CD8-positive, alpha-beta memory T cell (primary cell): ENCODE results near the gene EIF3F. TPM values are rescaled to one million over a fixed set of nuclear protein-coding genes. Genes with fewer than 3 reads are reported as not detected.
"Not testable (repeated sequence)": the region's sequence is repeated elsewhere in the genome, so short reads cannot be mapped to it uniquely, and the experiment has no call there.

Source experiments
- CTCF ChIA-PET: fragments of 350-600 bp; sonication (Branson Sonifier 250); formaldehyde crosslinking; loops from one replicate; lab custom pipeline; 2021; ENCODE audit warnings: antibody characterized with exemption; lab: Charles Lee
- POLR2A ChIA-PET: fragments of 350-600 bp; sonication (Branson Sonifier 250); formaldehyde crosslinking; loops from one replicate; lab custom pipeline; 2021; ENCODE audit warnings: antibody characterized with exemption; lab: Charles Lee
- DNase-seq, 5 donors: peaks; one replicate each; pipeline versions ENCODE4 v3.0.0 to v3.0.0-alpha.2; 2020 to 2022; ENCODE audit warnings: mixed read lengths in 1 of 5
- H3K27ac ChIP-seq: one replicate; pipeline ENCODE4 v1.7.0; 2013; ENCODE audit warnings: low read depth, mild to moderate bottlenecking, low read length, moderate library complexity
- H3K27me3 ChIP-seq: 2 replicates; pipeline ENCODE4 v1.7.0; 2013; ENCODE audit warnings: low read length, mild to moderate bottlenecking; ENCODE audit not compliant: insufficient read depth, poor library complexity, severe bottlenecking
- H3K36me3 ChIP-seq: 2 replicates; pipeline ENCODE4 v1.7.0; 2013; ENCODE audit warnings: mild to moderate bottlenecking, low read length, moderate library complexity; ENCODE audit not compliant: insufficient read depth
- H3K4me1 ChIP-seq: 2 replicates; pipeline ENCODE4 v1.7.0; 2013; ENCODE audit warnings: mild to moderate bottlenecking, low read length, moderate library complexity; ENCODE audit not compliant: insufficient read depth
- H3K4me3 ChIP-seq: 2 replicates; pipeline ENCODE4 v1.7.0; 2013; ENCODE audit warnings: mild to moderate bottlenecking, low read length
- H3K9me3 ChIP-seq: 2 replicates; pipeline ENCODE4 v1.7.0; 2013; ENCODE audit warnings: mild to moderate bottlenecking, low read length
- H3K27ac Mint-ChIP-seq, 8 donors: one replicate each; pipeline ENCODE4 v1.8.0; 2020 to 2021; ENCODE audit warnings: mixed read lengths in 8 of 8, mild to moderate bottlenecking in 6 of 8, inconsistent platforms in 3 of 8, moderate library complexity in 3 of 8
- H3K27me3 Mint-ChIP-seq, 2 donors: one replicate each; pipeline ENCODE4 v1.8.0; 2020 to 2021; ENCODE audit warnings: mixed read lengths in 2 of 2, mild to moderate bottlenecking in 1 of 2, moderate library complexity in 1 of 2
- H3K36me3 Mint-ChIP-seq, 3 donors: one replicate each; pipeline ENCODE4 v1.8.0; 2020 to 2021; ENCODE audit warnings: mixed read lengths in 3 of 3, inconsistent platforms in 1 of 3, mild to moderate bottlenecking in 1 of 3
- H3K4me1 Mint-ChIP-seq, 3 donors: one replicate each; pipeline ENCODE4 v1.8.0; 2020 to 2021; ENCODE audit warnings: mixed read lengths in 3 of 3, inconsistent platforms in 1 of 3, mild to moderate bottlenecking in 1 of 3
- H3K4me3 Mint-ChIP-seq, 7 donors: one replicate each; pipeline ENCODE4 v1.8.0; 2020 to 2021; ENCODE audit warnings: mixed read lengths in 7 of 7, mild to moderate bottlenecking in 6 of 7, moderate library complexity in 4 of 7, inconsistent platforms in 2 of 7
- H3K9me3 Mint-ChIP-seq, 5 donors: one replicate each; pipeline ENCODE4 v1.8.0; 2020 to 2022; ENCODE audit warnings: mixed read lengths in 5 of 5, mild to moderate bottlenecking in 3 of 5, moderate library complexity in 2 of 5, inconsistent platforms in 1 of 5
- polyA plus RNA-seq: library from polyadenylated mRNA; unstranded; fragments of 300-500 nt; fragmentation: Illumina TruSeq; gene quantifications from one replicate; pipeline ENCODE4 v1.2.3, GENCODE V29; 2021
- total RNA-seq, 2 experiments: library from RNA; stranded (reverse); gene quantifications; one replicate each; pipeline ENCODE4 v1.2.3, GENCODE V29; 2021

Gene EIF3F
- total and polyA plus RNA-seq, 3 experiments from 2014 or later: 294 to 359 (median 306) TPM

GRCh38 chr11:7977232-7977917, 9.8 kb upstream of the EIF3F start:
- DNase-seq: no peak
- H3K9me3 Mint-ChIP-seq: no peaks in the 10 kb centered on the region
- Histone ChIP-seq H3K36me3 (no peaks in the 10 kb centered on the region), H3K27ac (no peak overlapping the region), H3K4me1 (no peaks in the 10 kb centered on the region), H3K4me3 (no peak overlapping the region), H3K9me3 (no peaks in the 10 kb centered on the region), H3K27me3 (peaks cover 4% of the 10 kb centered on the region)
- ChIA-PET CTCF (interaction anchor here (0.9 kb wide), 1 partner anchor 14 kb away, joined by 3 read pairs; no protein-coding TSS in a partner anchor), POLR2A (no interaction called here)
- no peaks in the 10 kb centered on the region for H3K4me1 Mint-ChIP-seq
- no peaks in the 10 kb centered on the region for H3K36me3 Mint-ChIP-seq
- H3K27me3 Mint-ChIP-seq: peaks cover 3 to 7% of the 10 kb centered on the region in 2 donors
- no peak overlapping the region for H3K27ac Mint-ChIP-seq
- H3K4me3 Mint-ChIP-seq: no peak overlapping the region

GRCh38 chr11:7981619-7982157, 5.4 kb upstream of the EIF3F start:
- ChIA-PET CTCF (no interaction called here), POLR2A (no interaction called here)
- H3K27me3 Mint-ChIP-seq: no peaks in the 10 kb centered on the region
- H3K9me3 ChIP-seq: no peaks in the 10 kb centered on the region
- no peaks in the 10 kb centered on the region for H3K36me3 ChIP-seq
- no peak overlapping the region for H3K4me3 ChIP-seq
- no peak overlapping the region for H3K27ac ChIP-seq
- H3K4me1 Mint-ChIP-seq: peaks cover 11 to 12% (median 12%) of the 10 kb centered on the region in 3 donors
- peaks cover 10% of the 10 kb centered on the region for H3K4me1 ChIP-seq
- no peak overlapping the region for H3K27ac Mint-ChIP-seq
- no peak overlapping the region for H3K4me3 Mint-ChIP-seq
- no peaks in the 10 kb centered on the region for H3K36me3 Mint-ChIP-seq
- no peak for DNase-seq
- H3K27me3 ChIP-seq: no peaks in the 10 kb centered on the region
- no peaks in the 10 kb centered on the region for H3K9me3 Mint-ChIP-seq

DNA sequence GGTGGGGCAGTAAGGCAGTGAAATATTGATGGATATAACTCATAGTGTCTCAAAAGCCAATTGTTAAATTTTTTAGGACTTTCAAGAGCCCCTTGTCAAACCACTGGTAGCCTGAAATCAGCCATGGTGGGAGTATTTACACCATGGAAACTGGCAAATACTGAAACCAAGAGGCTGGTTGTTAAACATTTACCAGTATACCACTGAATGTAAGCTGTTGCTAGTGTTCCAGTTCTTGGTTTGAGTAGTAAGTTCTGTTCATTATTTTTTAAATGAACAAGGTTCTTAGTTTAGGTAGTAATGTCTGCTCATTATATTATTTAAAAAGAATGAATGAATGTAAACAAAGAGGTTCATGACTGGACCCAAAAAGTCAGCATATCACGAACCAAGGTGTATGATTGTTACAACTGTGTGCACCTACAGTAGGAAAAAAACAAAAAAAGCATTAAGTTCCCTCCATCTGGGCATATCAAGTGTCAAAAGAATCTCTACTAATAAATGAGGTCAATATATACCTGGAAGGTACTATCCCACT, 4.5 kb upstream of the EIF3F start:
- no peaks in the 10 kb centered on the region for H3K36me3 ChIP-seq
- no peaks in the 10 kb centered on the region for H3K27me3 ChIP-seq
- H3K27me3 Mint-ChIP-seq: peaks cover 0 to 3% of the 10 kb centered on the region in 2 donors
- ChIA-PET POLR2A (no interaction called here), CTCF (interaction anchor here (1.8 kb wide), 1 partner anchor 90 kb away, joined by 6 read pairs; no protein-coding TSS in a partner anchor)
- peaks cover 0 to 3% (median 0%) of the 10 kb centered on the region in 3 donors for H3K36me3 Mint-ChIP-seq
- no peaks in the 10 kb centered on the region for H3K9me3 Mint-ChIP-seq
- no peak overlapping the region for H3K4me3 Mint-ChIP-seq
- peaks cover 16 to 18% (median 17%) of the 10 kb centered on the region in 3 donors for H3K4me1 Mint-ChIP-seq
- no peak overlapping the region for H3K27ac ChIP-seq
- peaks cover 10% of the 10 kb centered on the region for H3K4me1 ChIP-seq
- no peak overlapping the region for H3K27ac Mint-ChIP-seq
- DNase-seq: no peak
- no peak overlapping the region for H3K4me3 ChIP-seq
- H3K9me3 ChIP-seq: no peaks in the 10 kb centered on the region

DNA sequence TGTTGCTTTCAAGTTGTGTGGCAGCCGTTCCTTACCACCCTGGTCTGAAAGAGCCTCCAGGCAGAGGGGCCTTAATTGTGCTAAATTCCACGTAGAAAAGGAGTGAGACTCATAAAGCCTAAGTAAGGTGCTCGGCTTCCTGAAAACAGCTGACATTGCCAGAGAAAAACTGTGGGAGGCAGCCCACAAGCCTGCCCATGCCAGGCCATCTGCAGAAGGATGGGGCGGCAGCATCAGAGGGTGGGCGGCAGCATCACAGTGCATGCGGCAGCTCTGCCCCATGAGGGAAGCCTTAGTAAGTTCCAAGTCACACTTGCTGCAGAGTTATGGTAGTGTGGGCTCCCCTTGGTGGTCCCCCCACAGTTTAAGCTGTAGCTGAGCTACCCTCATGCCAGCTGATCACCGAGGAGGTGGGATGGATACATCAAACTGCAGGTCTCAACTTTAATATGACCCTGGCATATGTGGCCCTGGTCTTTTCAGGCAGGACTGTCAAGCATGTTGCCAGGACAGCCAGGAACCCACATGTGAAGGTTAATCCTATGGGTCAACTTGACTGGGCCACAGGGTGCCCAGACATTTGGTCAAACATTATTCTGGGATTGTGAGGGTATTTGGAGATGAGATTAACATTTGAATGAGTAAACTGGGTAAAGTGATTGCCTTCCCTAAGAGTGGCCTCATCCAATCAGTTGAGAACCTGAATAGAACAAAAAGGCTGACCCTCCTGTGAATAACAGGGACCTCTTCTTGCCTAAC, 3.1 kb upstream of the EIF3F start:
- no peak overlapping the region for H3K27ac ChIP-seq
- CTCF ChIA-PET: interaction anchor here (1.8 kb wide), 1 partner anchor 91 kb away, joined by 6 read pairs; no protein-coding TSS in a partner anchor
- H3K4me3 ChIP-seq: no peak overlapping the region
- H3K4me3 Mint-ChIP-seq: no peak overlapping the region
- peak overlapping the region in 1 of 8 donors; percentile 29 for H3K27ac Mint-ChIP-seq
- POLR2A ChIA-PET: no interaction called here
- peaks cover 23% of the 10 kb centered on the region for H3K4me1 ChIP-seq
- H3K4me1 Mint-ChIP-seq: peaks cover 29 to 30% (median 30%) of the 10 kb centered on the region in 3 donors
- H3K36me3 Mint-ChIP-seq: peaks cover 0 to 12% (median 1%) of the 10 kb centered on the region in 3 donors
- no peaks in the 10 kb centered on the region for H3K27me3 ChIP-seq
- peaks cover 0 to 3% of the 10 kb centered on the region in 2 donors for H3K27me3 Mint-ChIP-seq
- H3K9me3 ChIP-seq: no peaks in the 10 kb centered on the region
- no peaks in the 10 kb centered on the region for H3K9me3 Mint-ChIP-seq
- peaks cover 3% of the 10 kb centered on the region for H3K36me3 ChIP-seq
- no peak for DNase-seq

DNA sequence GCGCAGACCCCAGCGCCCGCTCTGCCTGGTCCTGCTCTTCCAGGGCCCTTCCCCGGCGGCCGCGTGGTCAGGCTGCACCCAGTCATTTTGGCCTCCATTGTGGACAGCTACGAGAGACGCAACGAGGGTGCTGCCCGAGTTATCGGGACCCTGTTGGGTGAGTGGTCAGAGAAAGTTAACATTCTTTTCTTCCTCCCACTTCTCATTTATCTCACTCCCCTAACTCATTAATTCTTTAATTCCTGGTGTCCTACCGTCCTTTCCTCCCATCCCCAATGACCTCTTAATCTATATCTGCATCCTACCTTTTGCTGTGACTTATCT, 385 bp downstream of the EIF3F start:
- not testable (repeated sequence) for DNase-seq, H3K27me3 Mint-ChIP-seq, H3K9me3 ChIP-seq, H3K27me3 ChIP-seq, H3K9me3 Mint-ChIP-seq
- Mint-ChIP-seq H3K36me3 (peaks cover 4 to 43% (median 6%) of the 10 kb centered on the region in 3 donors), H3K4me1 (peaks cover 47 to 57% (median 54%) of the 10 kb centered on the region in 3 donors), H3K4me3 (peak overlapping the region; percentile 76 to 92 (median 92)), H3K27ac (peak overlapping the region; percentile 79 to 99 (median 98))
- Histone ChIP-seq H3K4me1 (peaks cover 34% of the 10 kb centered on the region), H3K4me3 (peak overlapping the region; percentile 77), H3K36me3 (peaks cover 16% of the 10 kb centered on the region), H3K27ac (peak overlapping the region; percentile 65)
- ChIA-PET CTCF (interaction anchor here (0.7 to 2.1 kb wide), 15 partner anchors 9 to 1506 kb away, joined by 3 to 34 read pairs (median 3); partner anchors contain the start of genes RPL27A, TIMM10B and TRIM66), POLR2A (interaction anchor here (0.7 to 1.2 kb wide), 2 partner anchors 32 to 95 kb away, joined by 3 to 4 read pairs; no protein-coding TSS in a partner anchor)

DNA sequence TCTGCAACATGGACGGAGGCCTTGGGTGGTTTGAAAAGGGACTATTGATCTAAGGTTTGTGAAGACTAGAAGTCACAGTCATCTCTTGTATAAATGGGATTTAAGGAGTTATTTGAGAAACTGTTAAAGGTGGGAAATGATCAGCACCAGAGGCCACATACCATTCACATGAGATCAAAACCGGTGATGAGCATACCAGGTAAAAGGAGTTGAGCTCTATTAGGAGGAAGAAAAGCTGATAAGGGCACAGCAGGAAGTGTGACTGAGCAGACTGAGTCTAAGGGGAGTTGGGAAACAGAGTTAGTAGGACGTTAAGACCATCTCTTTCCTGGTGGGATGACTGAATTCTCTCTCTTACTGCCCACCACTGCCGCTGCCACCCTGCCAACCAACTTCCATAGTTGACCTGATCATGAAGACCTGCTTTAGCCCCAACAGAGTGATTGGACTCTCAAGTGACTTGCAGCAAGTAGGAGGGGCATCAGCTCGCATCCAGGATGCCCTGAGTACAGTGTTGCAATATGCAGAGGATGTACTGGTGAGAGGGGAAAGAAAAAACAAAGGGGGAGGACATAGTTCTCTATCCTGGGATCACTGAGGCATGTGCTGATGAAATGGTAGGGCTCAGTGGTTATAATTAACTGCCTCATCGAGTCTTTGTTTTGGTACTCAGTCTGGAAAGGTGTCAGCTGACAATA, 7.6 kb downstream of the EIF3F start:
- peaks cover 52% of the 10 kb centered on the region for H3K36me3 ChIP-seq
- POLR2A ChIA-PET: no interaction called here
- no peaks in the 10 kb centered on the region for H3K27me3 ChIP-seq
- H3K27me3 Mint-ChIP-seq: no peaks in the 10 kb centered on the region
- no peaks in the 10 kb centered on the region for H3K9me3 ChIP-seq
- peaks cover 17 to 91% (median 42%) of the 10 kb centered on the region in 3 donors for H3K36me3 Mint-ChIP-seq
- H3K4me3 ChIP-seq: no peak overlapping the region
- CTCF ChIA-PET: no interaction called here
- H3K4me1 Mint-ChIP-seq: peaks cover 19 to 26% (median 25%) of the 10 kb centered on the region in 3 donors
- H3K9me3 Mint-ChIP-seq: no peaks in the 10 kb centered on the region
- no peak overlapping the region for H3K27ac ChIP-seq
- peaks cover 3% of the 10 kb centered on the region for H3K4me1 ChIP-seq
- peak overlapping the region in 2 of 8 donors; percentile 17 to 22 for H3K27ac Mint-ChIP-seq
- no peak for DNase-seq
- no peak overlapping the region for H3K4me3 Mint-ChIP-seq

DNA sequence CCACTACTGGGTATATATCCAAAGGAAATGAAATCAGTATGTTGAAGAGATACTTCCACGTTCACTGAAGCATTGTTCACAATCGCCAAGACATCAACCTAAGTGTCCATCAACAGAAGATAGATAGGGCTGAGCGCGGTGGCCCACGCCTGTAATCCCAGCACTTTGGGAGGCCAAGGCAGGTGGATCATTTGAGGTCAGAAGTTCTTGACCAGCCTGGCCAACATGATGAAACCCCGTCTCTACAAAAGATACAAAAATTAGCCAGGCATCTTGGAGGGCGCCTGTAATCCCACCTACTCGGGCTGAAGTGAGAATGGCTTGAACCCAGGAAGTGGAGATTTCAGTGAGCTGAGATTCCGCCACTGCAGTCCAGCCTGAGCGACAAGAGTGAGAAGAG, 12.7 kb downstream of the EIF3F start:
- H3K27me3 Mint-ChIP-seq: no peaks in the 10 kb centered on the region
- peak overlapping the region in 1 of 8 donors; percentile 44 for H3K27ac Mint-ChIP-seq

More for the DNA sequence above, 12.7 kb downstream of the EIF3F start:
- Mint-ChIP-seq H3K4me1 (peaks cover 1 to 3% (median 1%) of the 10 kb centered on the region in 3 donors), H3K9me3 (no peaks in the 10 kb centered on the region), H3K36me3 (peaks cover 11 to 52% (median 31%) of the 10 kb centered on the region in 3 donors), H3K4me3 (no peak overlapping the region)
- Histone ChIP-seq H3K4me1 (no peaks in the 10 kb centered on the region), H3K27me3 (no peaks in the 10 kb centered on the region), H3K9me3 (no peaks in the 10 kb centered on the region), H3K4me3 (no peak overlapping the region), H3K27ac (no peak overlapping the region), H3K36me3 (peaks cover 25% of the 10 kb centered on the region)
- POLR2A ChIA-PET: no interaction called here
- DNase-seq: no peak
- CTCF ChIA-PET: interaction anchor here (1.0 kb wide), 1 partner anchor 13 kb away, joined by 3 read pairs; the partner anchor contains the start of gene EIF3F
